Urothelium cell line (cell line): Measurements from ENCODE around the gene RAD18.

Experiments
- DNase-seq: peaks from one replicate; pipeline ENCODE4 v3.0.0; 2011; ENCODE audit warnings: low spot score, mixed read lengths
- FAIRE-seq: peaks from 2 replicates; lab custom pipeline; 2011; peaks lifted over from hg19 to GRCh38; lab: Jason Lieb, UNC

The RAD18 gene

DNA sequence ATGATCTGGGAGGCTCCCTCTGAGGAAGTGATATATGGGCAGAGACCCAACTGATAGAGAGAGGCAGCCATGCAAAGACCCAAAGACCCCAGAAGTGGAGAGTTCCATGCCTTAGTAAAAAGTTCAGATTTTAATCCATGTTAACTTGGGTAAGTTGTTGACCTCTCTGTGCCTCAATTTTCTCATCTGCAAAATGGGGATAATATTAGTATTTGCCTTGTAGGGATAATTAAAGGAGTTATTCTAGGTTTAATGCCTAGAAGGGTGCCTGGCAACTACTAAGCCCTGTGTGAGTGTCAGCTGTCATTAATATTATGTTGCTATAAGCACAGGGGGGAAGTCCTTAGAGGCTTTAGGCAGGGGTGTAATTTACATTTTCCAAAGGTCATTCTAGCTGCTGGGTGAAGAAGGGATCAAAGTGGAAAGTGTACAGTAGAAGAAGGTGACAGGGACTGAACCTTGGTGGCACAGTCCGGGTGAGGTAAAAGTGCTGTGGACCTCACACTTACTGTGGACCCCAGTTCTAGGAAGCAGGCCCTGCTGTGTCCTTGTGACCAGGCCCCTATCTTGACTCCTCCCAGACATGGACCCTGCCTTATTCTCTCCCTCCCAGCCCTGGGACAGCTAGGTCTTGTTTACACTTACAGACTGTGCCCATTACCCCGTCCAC lies 3.0 kb upstream of the RAD18 start:
- FAIRE-seq (no peak), DNase-seq (no peak)

DNA sequence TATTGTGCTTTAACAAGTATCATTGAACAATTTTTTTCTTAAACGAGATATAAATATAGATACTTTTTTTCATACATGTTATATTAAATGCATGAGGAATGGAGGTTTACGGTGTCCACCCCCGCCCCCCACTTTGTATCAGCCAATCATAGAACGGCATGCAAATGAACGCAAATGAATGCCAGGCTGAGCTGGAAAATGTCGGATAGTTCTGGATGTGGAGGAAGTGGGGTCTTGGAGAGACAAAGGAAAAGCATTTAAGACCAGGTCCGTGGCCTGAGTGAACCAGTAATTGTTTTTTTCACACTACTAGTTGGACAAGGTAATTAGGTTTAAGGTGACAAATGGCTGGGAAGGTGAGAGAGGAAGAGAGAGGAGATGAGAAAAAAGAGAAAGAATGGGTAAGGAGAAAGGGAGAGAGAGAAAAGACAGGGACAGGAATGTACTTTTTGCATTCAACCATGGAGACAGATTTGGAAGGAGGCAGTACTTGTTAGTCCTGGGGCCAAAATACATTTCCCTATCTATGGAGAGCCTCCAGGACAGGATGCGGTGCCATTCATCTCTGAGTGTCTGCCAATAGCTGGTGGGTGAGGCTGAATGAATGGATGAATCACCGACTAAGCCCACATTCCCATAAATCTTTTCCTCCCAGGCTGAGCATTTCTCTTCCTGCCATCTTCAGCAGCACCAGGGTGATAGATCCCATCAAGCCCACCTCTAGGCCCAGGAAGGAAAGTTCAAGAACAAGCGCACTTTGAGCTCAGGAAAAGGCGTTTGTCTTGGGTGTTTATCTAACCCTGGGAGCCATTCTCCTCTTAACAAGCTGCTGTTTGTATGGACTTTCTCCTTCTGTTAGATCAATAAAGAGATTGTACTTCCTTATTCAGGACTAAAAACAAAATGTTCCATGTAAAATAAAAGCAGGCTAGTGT lies 1.4 kb upstream of the RAD18 start:
- peak; percentile 87 for DNase-seq
- no peak for FAIRE-seq

DNA sequence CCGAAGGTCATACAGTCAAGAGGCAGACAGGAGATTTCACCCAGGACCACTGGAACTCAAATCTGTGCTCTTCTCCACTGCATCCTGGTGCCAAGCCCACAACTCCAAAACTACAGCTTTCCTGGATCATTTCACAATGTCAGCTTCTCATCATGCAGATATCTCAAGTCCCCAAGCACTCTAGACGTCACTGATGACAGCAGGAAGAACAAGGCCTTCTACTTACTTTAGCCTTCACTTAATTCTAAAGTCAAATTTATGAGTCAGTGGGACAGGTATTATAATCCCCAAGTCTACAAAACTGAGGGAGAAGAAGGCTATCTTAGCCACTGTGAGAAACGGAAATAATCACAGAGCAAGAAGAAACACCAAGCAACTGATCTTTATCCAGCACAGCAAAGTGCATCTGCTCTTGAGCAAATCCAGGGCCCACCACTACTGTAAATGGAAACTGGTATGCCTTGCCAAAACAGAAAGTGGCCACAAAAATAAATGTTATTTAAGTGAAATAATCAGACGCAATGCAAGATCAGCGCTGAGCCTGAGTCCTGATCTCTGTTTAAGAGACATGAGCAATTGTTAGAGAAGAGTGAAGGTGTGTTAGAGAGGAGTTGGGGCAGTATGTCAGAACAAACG lies 928 bp downstream of the RAD18 start:
- no peak for DNase-seq
- no peak for FAIRE-seq

DNA sequence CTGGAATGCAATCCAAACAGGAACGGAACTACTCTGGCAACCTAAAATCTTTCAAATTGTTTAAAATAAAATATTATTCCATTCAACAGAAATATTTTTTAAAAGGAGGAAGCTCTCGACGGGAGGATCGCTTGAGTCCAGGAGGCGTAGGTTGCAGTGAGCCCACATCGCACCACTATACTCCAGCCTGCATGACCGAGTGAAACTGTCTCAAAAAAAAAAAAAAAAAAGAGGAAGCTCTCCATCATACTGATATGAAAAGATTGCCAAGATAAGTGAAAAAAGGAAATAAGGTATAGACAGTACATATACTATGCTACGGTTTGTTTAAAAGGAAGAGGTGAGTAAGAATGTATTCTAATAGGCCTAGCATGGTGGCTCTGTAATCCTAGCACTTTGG lies 3.6 kb downstream of the RAD18 start:
- FAIRE-seq: no peak
- DNase-seq: no peak

DNA sequence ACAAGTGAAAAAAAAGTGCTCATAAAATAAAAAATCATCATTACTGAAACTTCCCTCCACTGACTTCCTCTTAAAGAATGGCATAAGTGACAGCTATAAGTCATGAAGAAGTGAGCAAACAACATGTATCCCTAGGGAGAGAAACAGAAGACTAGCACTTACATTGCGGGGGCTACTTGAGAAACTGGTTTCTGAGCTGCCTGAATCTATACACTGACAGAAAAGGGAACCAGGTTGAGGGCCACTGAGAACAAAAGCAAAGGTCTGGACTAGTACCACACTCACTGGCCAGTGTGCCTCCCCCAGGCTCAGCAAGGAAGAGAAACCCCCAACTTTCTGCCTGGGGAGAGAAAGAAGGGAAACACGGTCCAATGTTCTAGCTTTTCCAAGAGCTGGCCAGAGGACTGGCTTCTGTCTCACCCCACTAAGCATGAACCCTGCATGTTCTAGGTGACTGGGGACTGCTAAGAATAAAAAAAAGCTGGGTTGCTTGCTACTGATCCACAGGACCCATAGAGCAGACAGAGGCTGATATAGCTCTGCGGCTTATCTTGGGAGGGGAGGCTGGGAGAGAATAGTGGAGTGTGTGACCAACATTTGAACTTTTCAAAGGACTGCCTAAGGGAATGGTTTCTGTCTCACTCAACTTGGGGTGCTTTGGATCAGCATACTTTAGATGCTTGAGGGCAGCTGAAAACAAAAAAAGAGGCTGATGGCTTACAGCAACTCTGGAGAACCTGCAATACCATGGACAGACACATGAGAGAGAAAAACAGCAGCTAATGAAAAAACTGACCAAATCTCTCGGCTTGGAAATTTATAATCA lies 8.1 kb downstream of the RAD18 start:
- FAIRE-seq (no peak), DNase-seq (no peak)

DNA sequence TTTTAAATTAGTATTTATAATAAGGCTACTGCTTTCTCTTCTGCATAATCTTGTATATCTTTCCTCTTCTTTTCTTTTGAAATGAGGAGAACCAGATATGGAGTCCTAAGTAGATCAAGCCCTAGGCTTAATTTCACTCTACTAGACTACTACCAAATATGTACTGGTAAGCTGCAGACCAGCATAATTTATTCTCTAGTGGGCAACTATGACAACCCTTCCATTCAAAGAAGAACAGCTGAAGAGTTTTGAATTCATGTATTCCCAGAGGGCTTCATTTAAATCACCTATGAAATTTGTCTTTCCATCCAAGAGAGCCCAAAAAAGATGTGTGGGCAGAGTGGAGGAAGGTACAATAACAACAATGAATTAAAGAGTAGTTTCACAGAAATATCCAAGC lies 10.0 kb downstream of the RAD18 start:
- DNase-seq: no peak

DNA sequence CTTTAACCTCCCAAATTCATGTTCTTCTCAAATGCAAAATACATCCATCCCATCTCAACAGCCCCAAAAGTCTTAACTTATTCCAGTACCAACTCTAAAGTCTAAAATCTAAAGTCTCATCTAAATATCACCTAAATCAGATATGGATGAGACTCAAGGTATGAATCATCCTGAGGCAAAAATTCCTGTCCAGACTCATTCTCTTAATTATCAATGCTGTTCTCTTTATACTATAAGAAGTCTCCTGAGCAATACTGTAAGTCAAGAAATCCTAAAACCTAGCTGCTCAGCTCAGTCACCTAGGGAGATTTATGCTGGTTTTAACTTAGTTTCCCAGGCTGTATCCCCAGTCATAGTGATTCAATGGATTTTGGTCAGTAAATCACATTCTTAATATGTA lies 11.1 kb downstream of the RAD18 start:
- no peak for FAIRE-seq

More for the DNA sequence above, 10.0 kb downstream of the RAD18 start:
- FAIRE-seq: no peak

DNA sequence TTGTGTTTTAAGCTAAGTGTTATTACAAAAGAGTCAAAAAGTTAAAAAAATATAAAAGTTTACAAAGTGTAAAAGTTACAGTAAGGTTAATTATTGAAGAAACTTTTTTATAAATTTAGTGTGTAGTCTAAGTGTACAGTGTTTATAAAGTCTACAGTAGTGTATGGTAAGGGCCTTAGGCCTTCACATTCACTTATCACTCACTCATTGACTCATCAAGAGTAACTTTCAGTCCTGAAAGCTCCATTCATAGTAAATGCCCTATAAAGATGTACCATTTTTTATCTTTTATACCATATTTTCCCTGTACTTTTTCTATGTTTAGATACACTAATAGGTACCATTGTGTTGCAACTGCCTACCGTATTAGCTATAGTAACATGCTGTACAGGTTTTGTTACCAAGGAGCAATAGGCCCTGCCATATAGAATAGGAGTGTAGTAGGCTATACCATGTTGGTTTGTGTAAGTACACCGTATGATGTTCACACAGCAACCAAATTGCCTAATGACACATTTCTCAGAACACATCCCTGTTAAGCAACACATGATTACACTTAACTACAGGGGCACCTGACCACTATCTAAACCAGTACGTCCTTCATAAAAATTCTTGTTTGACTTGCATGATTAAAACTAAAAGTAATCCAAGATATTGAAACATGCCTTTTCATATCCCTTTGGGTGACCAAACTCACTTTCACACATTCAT lies 17.2 kb downstream of the RAD18 start:
- DNase-seq (no peak), FAIRE-seq (peak; percentile 76)

More for the DNA sequence above, 11.1 kb downstream of the RAD18 start:
- DNase-seq: no peak

DNA sequence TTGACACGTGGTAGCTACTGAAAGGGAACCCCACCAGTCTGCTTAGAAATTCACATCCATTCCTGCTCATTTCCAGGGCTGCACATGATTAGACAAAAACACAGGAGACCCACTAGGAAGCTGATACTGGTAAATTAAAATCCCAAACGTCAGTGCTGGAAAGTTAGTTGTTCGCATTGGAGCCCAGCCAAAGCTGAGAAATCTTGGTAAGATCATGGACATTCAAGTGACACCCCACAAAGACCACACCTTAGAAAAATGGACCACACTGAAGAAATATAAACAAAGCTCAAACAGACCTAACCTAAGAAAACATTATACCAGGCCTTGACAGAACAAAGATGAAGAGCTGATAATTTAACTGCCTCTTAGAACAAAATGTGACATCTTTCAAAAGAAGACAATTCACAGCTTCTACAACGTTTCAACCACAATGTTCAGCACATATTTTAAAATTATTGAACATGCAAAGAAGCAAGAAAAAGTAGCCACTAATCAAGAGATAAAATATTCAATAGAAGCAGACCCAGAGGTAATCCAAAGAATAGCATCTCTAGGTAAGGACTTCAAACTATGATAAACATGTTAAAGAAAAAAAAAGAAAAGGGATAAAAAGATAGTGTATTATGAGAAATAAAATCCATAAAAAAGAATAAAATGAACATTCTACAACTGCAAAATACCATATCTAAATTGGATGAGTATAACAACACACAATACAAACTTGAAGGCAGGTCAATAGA lies 20.4 kb downstream of the RAD18 start:
- DNase-seq (no peak), FAIRE-seq (no peak)

DNA sequence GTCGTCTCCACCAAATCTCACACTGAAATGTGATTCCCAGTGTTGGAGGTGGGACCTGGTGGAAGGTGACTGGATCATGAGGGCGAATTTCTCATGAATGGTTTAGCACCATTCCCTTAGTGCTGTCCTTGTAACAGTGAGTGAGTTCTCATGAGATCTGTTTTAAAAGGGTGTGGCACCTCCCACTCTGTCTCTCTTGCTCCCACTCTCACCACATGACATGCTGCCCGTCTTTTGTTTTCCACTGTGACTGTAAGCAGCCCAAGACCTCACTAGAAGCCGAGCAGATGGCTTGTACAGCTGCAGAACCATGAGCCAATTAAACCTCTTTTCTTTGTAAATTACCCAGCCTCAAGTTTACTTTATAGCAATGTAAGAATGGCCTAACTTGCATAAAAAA lies 21.2 kb downstream of the RAD18 start:
- FAIRE-seq (no peak), DNase-seq (no peak)

DNA sequence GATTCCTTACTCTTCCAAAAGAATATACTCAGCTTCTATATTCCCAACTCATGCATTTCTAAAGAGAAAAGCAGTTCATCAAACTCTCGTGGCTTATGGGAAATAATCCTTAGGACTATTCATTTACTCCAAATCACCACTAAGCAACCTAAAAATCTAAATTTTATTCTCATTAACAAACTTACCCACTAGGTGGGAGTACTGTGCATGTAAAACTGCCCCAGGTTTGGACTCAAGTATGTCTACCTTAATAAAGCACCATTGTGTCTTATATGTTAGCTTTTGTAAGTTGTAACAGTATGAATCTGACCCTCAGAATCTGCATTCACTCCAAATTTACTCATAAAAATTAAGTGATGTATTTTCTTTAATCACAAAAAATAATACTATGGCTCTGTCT lies 25.3 kb downstream of the RAD18 start:
- FAIRE-seq: no peak
- peak; percentile 18 for DNase-seq

DNA sequence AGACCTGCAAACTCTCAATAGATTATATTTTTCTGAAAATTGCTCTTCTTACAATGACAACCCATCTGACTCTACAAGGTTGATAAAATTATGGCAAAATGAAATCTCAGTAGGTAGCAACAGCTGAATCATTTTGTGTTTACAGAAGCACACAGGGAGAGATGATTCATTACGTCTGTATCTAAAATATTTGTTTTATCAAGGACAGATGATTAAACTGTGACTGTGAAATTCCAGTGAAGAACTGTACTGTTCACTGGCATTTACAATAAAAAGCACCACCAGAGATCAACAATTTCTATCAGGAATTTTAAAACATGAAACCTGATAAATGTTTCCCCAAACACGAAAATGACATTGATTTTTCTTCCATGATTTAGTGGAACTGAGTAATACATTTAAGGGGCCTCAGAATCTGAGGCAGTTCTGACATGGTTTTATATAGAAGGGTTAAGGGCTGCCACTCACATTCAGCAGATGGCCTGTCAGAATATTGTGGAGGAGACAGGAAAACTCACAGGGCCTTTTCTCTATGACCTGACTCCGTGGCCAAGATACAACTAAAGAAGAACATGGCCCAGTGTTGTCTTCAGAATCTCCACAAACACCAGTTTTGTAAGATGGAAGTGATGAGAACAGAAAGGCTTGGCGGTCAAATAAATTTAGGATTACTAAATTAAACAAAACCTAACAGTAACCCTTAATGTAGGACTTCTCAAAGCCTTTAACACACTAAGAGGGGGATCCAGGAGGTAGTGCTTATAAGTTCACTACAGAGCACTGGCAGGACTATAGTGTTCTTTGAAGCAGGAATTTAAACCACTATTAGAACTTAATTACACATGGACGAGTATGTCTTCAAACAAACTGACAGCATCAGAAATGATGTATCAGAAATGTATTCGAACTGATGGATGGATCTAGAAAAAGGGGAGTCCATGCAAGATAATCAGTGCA lies 25.9 kb downstream of the RAD18 start:
- FAIRE-seq (no peak), DNase-seq (peak; percentile 54)

DNA sequence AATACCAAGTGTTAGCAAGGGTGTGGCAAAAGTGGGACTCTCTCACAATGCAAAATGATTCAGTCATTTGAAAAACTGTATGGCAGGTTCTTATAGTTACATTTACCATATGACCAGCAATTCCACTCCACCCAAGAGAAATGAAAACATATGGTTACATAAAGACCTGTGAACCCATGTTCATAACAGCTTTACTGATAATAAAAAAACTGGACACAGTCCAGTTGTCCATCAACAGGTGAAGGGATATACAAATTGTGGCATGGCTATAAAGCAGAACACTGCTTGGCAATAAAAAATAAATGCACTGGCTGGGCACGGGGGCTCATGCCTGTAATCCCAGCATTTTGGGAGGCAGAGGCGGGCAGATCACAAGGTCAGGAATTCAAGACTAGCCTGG lies 30.8 kb downstream of the RAD18 start:
- DNase-seq: no peak
- no peak for FAIRE-seq

DNA sequence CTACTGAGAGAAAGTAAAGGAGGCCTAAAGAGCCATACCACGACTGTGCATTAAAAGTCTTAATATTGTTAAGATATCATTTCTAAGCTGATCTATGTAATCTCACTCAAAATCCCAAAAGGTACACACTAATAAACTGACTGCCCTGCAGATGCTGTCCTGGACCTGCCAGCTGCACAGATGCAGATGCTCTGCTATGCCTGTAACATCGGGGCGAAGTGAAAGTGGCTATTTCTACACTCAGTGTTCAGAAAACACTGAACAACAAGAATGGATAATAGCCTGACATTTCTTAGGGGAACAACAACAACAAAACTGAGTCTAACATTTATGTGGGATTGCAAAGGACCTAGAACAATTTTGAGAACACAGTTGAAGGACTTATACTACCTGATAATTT lies 31.9 kb downstream of the RAD18 start:
- no peak for FAIRE-seq
- no peak for DNase-seq

DNA sequence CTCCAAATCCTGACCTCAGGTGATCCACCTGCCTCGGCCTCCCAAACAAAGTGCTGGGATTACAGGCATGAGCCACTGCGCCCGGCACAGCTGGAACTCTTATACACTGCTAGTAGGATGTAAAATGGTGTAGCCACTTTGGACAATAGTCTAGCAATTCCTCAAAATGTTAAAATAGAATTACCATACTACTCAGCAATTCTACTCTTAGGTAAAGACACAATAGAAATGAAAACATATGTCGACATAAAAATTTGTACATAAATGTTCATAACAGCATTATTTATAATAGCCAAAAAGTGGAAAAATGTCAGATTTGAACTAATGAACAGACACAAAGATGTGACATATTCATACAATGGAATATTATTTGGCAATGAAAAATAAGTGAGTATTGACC lies 33.4 kb downstream of the RAD18 start:
- DNase-seq: no peak
- no peak for FAIRE-seq

DNA sequence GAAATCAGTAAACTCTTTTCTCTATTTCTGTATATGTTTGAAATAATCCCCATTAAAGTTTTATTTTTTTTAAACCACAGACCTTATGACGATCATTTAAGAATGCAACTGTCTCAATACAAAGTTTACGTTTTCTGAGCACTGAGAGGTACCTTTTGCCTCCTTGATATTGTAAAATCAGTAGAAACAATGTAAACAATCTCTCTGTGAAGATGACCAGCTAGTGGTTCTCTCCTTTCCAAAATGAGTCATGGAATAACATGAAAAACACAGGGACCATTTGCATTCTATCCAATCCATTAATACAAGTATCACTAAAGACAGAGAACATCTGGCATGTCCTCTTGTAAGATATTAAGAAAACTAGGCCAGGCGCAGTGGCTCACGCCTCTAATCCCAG lies 48.8 kb downstream of the RAD18 start:
- no peak for FAIRE-seq
- DNase-seq: no peak

DNA sequence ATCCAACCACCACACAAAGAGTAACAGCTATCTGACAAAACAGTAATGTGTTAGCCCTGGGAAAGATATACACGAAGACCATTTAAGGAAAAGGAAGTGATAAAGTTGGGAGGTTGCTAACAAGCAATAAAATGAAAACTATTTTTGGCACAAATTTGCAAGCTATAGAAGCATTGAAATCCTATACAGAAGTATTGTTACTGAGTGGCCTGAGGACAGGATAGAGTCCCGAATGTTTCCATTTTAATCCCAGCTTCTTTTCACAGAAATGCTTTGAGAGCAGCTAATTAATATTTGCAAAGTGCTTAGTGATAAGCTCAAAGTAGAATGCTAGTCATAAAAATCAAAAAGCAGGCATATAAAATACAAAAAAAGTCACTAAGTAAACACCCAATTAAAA lies 51.5 kb downstream of the RAD18 start:
- no peak for FAIRE-seq
- DNase-seq: no peak

DNA sequence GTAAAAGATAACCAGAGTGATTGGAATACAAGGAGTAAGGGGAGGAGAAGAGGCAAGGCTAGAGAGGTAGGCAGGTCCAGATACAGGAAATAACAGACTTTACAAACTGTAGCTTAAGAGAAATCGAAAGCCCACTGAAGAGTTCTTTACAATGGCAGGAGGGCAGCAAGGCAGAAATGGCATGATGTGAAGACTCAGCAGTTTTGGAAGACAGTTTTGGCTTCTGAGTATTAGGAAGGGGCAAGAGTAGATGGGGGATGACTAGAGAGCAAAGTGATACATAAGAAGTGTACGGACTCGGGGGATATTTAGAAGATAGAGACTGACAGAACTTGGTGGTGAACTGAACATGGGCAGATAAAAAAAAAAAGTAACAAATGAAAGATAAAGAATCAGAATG lies 54.1 kb downstream of the RAD18 start:
- FAIRE-seq: no peak
- no peak for DNase-seq
